ENCODE results near the gene KLF13.

GRCh38 chr15:31305375-31305774 lies 21.3 kb upstream of the KLF13 start:
- TF ChIP-seq, protein P1, sequence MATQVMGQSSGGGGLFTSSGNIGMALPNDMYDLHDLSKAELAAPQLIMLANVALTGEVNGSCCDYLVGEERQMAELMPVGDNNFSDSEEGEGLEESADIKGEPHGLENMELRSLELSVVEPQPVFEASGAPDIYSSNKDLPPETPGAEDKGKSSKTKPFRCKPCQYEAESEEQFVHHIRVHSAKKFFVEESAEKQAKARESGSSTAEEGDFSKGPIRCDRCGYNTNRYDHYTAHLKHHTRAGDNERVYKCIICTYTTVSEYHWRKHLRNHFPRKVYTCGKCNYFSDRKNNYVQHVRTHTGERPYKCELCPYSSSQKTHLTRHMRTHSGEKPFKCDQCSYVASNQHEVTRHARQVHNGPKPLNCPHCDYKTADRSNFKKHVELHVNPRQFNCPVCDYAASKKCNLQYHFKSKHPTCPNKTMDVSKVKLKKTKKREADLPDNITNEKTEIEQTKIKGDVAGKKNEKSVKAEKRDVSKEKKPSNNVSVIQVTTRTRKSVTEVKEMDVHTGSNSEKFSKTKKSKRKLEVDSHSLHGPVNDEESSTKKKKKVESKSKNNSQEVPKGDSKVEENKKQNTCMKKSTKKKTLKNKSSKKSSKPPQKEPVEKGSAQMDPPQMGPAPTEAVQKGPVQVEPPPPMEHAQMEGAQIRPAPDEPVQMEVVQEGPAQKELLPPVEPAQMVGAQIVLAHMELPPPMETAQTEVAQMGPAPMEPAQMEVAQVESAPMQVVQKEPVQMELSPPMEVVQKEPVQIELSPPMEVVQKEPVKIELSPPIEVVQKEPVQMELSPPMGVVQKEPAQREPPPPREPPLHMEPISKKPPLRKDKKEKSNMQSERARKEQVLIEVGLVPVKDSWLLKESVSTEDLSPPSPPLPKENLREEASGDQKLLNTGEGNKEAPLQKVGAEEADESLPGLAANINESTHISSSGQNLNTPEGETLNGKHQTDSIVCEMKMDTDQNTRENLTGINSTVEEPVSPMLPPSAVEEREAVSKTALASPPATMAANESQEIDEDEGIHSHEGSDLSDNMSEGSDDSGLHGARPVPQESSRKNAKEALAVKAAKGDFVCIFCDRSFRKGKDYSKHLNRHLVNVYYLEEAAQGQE (IDR thresholded peaks at IDR 0.05; ENCODE audit: insufficient read depth in 1 of 2, low read depth in 2 of 2, low read length in 1 of 2) = no peak
- TF ChIP-seq TCF7L2 (IDR thresholded peaks at IDR 0.05; ENCODE audit: low read depth, low read length) = no peak
- TF ChIP-seq CTCF (IDR thresholded peaks at IDR 0.05) = no peak
- no peak for TF ChIP-seq SIN3A (IDR thresholded peaks at IDR 0.05; ENCODE audit: borderline replicate concordance, insufficient read depth, low read depth, low read length)
